HL-60 (cell line): ENCODE measurements around the gene MAN2A1.

Experiments
- CTCF ChIP-seq: IDR thresholded peaks from one replicate; pipeline ENCODE4 v1.5.1; 2011; ENCODE audit warnings: low read length, control low read depth, inconsistent platforms; ENCODE audit not compliant: insufficient read depth
- SPI1 ChIP-seq: IDR thresholded peaks from 2 replicates; pipeline ENCODE4 v1.6.1; 2012; ENCODE audit warnings: low read depth, mild to moderate bottlenecking, borderline replicate concordance

- TF ChIP-seq CTCF (peak; percentile 22), SPI1 (no peak)
These were observed 1.1 kb upstream of the MAN2A1 start for GRCh38 chr5:109688630-109688969.
